ENCODE measurements around the gene FAAP20. TPM values are rescaled to one million over a fixed set of nuclear protein-coding genes. Genes with fewer than 3 reads are reported as not detected.

FAAP20 gene
- total and polyA plus RNA-seq, 2 of the 8 experiments (the other 6 are each of a cell fraction or from before 2014, with no cell fraction given): 58.4 to 99.8 TPM

DNA sequence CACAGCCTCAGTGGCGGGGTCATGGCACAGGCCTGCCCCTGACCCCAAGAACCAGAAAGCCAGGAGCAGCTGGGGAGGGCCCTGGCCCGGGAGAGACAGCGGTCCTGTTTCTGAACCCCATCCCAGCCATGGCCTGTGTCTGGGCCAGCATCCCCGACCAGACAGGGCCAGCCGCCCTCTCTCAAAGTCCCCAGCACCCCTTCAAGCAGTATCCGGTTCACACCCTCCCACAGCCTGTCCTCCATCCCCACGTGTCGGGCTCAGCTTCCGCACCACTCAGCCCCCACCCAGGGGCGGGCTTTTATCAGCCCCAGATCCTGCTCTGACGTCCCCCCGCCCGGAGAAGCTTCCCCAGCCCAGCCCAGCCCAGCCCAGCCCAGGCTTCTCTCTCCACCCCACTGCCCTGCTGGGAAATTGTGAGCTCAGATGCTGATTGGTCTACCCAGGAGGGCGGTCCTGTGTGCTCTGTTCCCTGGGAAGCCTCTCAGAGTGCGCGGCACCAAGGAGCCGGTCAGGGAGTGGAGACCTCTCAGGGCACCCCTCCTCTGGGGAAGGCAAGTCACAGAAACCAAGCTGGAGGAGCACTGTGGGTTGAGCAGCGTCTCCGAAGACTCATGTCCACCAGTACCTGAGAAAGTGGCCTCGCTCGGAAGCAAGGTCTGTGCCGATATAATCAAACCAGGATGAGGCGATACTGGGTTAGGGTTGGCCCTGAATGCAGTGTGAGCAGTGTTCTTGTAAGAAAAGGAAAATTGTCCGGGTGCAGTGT, 4.7 kb upstream of the FAAP20 start (continued):
- no peak for TF ChIP-seq BCL11A (IDR thresholded peaks at IDR 0.05; ENCODE audit: low read depth in 2 of 2, low read length in 2 of 2)
- TF ChIP-seq SUZ12 (IDR thresholded peaks at IDR 0.05; ENCODE audit: low read length): no peak
- no peak for TF ChIP-seq TBP (IDR thresholded peaks at IDR 0.05; ENCODE audit: low read depth, low read length)
- TF ChIP-seq PHF8 (conservative IDR thresholded peaks at IDR 0.05; ENCODE audit: low read depth, low read length): no peak
- TF ChIP-seq CHD2 (IDR thresholded peaks at IDR 0.05; ENCODE audit: low read length): no peak
- no peak for TF ChIP-seq CREB1 (IDR thresholded peaks at IDR 0.05)
- TF ChIP-seq, protein P1, sequence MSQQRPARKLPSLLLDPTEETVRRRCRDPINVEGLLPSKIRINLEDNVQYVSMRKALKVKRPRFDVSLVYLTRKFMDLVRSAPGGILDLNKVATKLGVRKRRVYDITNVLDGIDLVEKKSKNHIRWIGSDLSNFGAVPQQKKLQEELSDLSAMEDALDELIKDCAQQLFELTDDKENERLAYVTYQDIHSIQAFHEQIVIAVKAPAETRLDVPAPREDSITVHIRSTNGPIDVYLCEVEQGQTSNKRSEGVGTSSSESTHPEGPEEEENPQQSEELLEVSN (IDR thresholded peaks at IDR 0.05): peak; percentile 35; the same call in 1 of the 2 replicates
- TF ChIP-seq TAF1 (IDR thresholded peaks at IDR 0.05; ENCODE audit: low read depth, low read length): peak; percentile 54; the same call in 1 of the 2 replicates
- TF ChIP-seq POLR2A (IDR thresholded peaks at IDR 0.05; ENCODE audit: control extremely low read depth in 1 of 2, low read depth in 2 of 2, low read length in 2 of 2): peak in 1 of 2 experiments; percentile 38; a peak in 1 of 3 replicates
- TF ChIP-seq SIRT6 (IDR thresholded peaks at IDR 0.05; ENCODE audit: low read length): no peak
- peak; percentile 43; the same call in 1 of the 2 replicates for TF ChIP-seq SP1 (IDR thresholded peaks at IDR 0.05; ENCODE audit: low read depth, low read length)
- peak in 1 of 2 experiments; percentile 24; a peak in 2 of 4 replicates for TF ChIP-seq RAD21 (IDR thresholded peaks at IDR 0.05 in 1 of 2, conservative IDR thresholded peaks at IDR 0.05 in 1 of 2; ENCODE audit: low read depth in 2 of 2, low read length in 2 of 2)
- TF ChIP-seq, protein P2, sequence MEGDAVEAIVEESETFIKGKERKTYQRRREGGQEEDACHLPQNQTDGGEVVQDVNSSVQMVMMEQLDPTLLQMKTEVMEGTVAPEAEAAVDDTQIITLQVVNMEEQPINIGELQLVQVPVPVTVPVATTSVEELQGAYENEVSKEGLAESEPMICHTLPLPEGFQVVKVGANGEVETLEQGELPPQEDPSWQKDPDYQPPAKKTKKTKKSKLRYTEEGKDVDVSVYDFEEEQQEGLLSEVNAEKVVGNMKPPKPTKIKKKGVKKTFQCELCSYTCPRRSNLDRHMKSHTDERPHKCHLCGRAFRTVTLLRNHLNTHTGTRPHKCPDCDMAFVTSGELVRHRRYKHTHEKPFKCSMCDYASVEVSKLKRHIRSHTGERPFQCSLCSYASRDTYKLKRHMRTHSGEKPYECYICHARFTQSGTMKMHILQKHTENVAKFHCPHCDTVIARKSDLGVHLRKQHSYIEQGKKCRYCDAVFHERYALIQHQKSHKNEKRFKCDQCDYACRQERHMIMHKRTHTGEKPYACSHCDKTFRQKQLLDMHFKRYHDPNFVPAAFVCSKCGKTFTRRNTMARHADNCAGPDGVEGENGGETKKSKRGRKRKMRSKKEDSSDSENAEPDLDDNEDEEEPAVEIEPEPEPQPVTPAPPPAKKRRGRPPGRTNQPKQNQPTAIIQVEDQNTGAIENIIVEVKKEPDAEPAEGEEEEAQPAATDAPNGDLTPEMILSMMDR (IDR thresholded peaks at IDR 0.05; ENCODE audit: control extremely low read depth in 1 of 3, insufficient read depth in 1 of 3, low read depth in 1 of 3, low read length in 3 of 3): peak in 2 of 3 experiments; percentile 15 to 25; a peak in 1 of 4 replicates

Data from H1 (cell line).